ENCODE data around the gene AMFR. TPM values are rescaled to one million over a fixed set of nuclear protein-coding genes. Genes with fewer than 3 reads are reported as not detected.

AMFR gene
- total RNA-seq, 2 donors from 2014 or later: 87.7 to 130 TPM

DNA sequence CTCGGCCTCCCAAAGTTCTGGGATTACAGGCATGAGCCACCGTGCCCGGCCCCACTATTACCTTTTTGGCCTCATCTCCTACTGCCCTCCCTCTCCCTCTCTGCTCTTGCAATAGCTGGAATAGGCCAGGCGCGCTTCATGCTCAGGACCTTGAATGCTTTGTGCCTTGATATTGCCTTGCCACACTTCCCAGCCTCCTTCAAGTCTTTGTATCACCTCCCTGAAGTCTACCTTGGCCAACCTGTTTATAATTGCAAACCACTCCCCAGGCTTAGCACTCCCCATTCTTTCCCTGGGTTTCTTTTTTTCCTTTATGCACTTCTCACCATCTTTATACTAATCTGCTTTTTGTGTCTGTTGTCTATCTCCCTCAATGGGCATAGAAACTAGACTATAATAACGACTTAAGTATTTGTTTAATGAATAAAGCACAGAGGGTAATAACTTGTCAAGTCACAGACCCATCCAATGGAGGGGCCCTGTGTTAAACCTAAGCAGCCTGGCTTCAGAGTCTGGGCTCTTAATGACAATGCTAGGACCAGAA lies 32.7 kb upstream of the AMFR start:
- peaks cover 2% of the 10 kb centered on the region for H3K4me1 ChIP-seq
- H3K27me3 ChIP-seq: no peaks in the 10 kb centered on the region
- no peak overlapping the region for H3K27ac ChIP-seq
- DNase-seq: no peak
- no peak overlapping the region for H3K4me3 ChIP-seq
- H3K36me3 ChIP-seq (replicated peaks in 1 of 2; ENCODE audit: insufficient read depth in 1 of 2, low read depth in 2 of 2): peaks cover 0 to 8% of the 10 kb centered on the region in 2 donors
- H3K9me3 ChIP-seq: no peaks in the 10 kb centered on the region
- ATAC-seq: no peak
- 87 to 88% methylated on average over 6 of the region's 6 CpGs for WGBS, 2 donors
- TF ChIP-seq, protein P1, sequence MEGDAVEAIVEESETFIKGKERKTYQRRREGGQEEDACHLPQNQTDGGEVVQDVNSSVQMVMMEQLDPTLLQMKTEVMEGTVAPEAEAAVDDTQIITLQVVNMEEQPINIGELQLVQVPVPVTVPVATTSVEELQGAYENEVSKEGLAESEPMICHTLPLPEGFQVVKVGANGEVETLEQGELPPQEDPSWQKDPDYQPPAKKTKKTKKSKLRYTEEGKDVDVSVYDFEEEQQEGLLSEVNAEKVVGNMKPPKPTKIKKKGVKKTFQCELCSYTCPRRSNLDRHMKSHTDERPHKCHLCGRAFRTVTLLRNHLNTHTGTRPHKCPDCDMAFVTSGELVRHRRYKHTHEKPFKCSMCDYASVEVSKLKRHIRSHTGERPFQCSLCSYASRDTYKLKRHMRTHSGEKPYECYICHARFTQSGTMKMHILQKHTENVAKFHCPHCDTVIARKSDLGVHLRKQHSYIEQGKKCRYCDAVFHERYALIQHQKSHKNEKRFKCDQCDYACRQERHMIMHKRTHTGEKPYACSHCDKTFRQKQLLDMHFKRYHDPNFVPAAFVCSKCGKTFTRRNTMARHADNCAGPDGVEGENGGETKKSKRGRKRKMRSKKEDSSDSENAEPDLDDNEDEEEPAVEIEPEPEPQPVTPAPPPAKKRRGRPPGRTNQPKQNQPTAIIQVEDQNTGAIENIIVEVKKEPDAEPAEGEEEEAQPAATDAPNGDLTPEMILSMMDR (IDR thresholded peaks at IDR 0.05): no peak
- TF ChIP-seq POLR2A (IDR thresholded peaks at IDR 0.05): no peak
- intact Hi-C loops (cut with DNase I): no loop called here

DNA sequence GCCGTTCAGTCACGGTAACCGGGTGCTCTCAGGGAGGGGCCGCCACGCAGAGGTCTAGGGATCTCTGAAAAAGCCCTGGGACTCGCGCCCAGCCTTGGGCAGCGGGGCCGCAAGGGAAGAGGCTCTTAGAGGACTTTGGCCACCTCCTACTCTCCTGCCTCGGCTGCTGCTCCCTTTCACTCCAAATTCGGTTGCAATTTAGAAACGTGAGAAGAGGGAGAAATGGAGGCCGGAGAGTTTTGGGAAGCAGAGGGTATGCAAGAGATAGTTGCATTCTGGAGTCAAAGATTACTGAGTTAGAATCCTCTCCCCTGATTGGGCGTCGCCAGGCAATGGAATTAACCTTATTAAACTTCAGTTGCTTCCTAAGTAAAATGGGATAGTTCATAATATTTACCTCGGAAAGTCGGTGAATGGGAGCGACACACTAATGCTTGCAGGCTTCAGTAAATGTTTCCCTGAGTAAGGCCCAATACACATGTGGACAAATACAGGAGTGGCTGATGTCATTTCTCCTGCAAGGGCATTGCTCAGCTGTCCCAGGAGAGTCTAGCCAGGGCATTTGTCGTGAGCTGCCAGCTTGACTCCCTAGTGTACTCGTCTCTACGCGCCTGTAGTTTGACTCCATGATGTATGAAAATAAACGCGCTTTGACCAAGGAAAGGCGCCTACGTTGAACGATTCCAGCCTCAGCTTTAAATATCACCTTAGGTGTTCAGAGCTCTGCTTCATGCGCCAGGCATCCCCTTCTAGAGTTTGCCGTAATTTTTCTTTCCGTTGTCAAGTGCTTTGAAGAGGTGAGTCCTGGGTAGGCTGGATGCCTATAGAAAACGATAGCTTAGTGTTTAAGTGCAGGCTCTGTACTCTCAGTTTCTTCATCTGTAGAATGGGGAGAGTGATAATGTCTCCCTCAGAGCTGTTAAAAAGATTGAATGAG lies 26.7 kb upstream of the AMFR start:
- H3K27ac ChIP-seq: peak overlapping the region; percentile 57 to 87 (median 82)
- peak; percentile 53 to 69 (median 64) for DNase-seq

DNA sequence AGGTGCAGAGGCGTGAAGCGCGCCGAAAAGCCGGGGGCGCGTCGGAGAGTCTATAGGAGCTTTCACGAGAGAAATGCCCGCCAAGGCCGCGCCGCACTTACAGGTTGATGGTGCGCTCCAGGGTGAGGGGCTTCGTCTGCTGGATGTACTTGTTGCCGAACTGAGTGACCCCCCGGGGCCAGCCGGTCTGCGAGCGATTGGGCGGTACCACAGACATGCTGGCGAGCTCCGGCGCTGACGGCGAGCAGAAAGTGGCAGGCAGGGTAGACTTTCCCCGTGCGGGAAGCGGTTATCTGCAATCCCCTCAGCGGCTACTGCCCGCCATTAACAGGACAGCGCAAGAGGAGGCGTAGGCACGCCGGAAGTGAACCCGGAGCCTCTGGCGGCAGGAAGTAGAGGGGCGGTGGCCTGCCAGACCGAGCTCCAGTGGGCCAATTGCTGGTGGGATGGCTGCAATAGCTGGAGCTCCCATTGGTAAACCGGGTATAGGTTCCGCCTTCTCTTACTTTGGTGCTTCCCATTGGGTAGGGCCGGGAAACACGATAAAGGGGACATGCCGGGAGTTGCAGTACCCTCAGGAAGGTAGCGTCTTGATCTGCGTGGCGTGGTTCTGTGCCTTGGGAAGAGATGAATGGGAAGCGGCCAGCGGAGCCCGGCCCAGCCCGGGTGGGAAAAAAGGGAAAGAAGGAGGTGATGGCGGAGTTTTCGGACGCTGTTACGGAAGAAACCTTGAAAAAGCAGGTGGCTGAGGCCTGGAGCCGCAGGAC lies 25.8 kb upstream of the AMFR start, which contains the start of the genes NUDT21 and OGFOD1:
TSS of gene NUDT21 (minus strand) at position 347 of the 767 bp plus-strand sequence. CDS start at position 217, 130 bp downstream.
TSS of gene OGFOD1 (plus strand) at position 569 of the 767 bp plus-strand sequence. CDS start at position 628, 59 bp downstream.
- DNase-seq (peak; percentile 93 to 98 (median 95)), ATAC-seq (peak; percentile 99)
- Histone ChIP-seq H3K27ac (peak within 1 kb of the TSS; percentile 57 to 87 (median 82)), H3K9me3 (no peaks in the 10 kb centered on the region), H3K4me1 (peaks cover 44% of the 10 kb centered on the region), H3K36me3 (replicated peaks in 1 of 2; ENCODE audit: insufficient read depth in 1 of 2, low read depth in 2 of 2) (peaks cover 0 to 5% of the 10 kb centered on the region in 2 donors), H3K27me3 (no peaks in the 10 kb centered on the region), H3K4me3 (peak within 1 kb of the TSS; percentile 87 to 94)
- TF ChIP-seq, protein P1 (IDR thresholded peaks at IDR 0.05): peak in 3 of 7 experiments; percentile 13 to 25 (median 15)
- TF ChIP-seq POLR2A (IDR thresholded peaks at IDR 0.05): peak; percentile 42 to 80 (median 79)
- 0% methylated on average over 36 to 56 of the region's 56 CpGs for WGBS, 2 donors
- intact Hi-C loops (cut with DNase I): no loop called here

More for the DNA sequence above, 26.7 kb upstream of the AMFR start:
- no peaks in the 10 kb centered on the region for H3K27me3 ChIP-seq
- peak; percentile 58 for ATAC-seq
- TF ChIP-seq POLR2A (IDR thresholded peaks at IDR 0.05): no peak
- TF ChIP-seq, protein P1 (IDR thresholded peaks at IDR 0.05): no peak
- H3K9me3 ChIP-seq: no peaks in the 10 kb centered on the region
- 3 to 5% methylated on average over 22 to 31 of the region's 31 CpGs for WGBS, 2 donors
- H3K4me3 ChIP-seq: peak overlapping the region; percentile 87 to 94
- intact Hi-C loops (cut with DNase I): no loop called here
- H3K4me1 ChIP-seq: peaks cover 44% of the 10 kb centered on the region
- peaks cover 0 to 8% of the 10 kb centered on the region in 2 donors for H3K36me3 ChIP-seq (replicated peaks in 1 of 2; ENCODE audit: insufficient read depth in 1 of 2, low read depth in 2 of 2)

DNA sequence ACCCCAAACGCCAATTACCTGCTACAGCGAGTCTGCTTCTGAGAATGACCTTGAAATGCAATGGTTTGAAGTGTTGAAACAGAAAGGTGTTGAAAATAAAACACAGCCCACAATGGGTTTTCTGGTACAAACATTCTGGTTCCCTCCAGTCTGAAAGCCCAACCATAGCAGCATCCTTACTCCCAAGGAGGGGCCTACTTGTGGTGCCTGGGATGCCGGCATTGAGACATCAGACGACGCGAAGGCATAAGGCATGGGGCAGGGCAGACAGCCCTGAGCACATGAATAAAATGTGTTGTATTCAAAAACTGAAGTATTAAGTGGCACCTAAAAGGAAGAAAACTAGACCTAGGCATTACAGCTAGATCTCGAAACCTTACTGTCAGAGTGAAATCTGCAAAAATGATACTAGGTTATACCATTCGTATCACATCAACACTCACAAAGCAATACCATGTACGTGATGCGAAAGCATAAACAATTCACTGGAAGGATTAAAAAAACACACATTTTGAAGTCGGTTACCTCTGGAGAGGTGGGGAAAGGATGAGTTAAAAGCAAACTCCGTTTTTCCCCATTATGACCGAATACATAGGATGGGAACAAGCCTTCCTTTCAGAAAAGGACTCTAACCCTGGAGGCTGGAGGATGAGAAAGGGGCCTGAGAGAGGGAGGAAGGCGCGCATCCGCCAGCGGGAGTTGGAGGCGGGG lies 25.1 kb upstream of the AMFR start:
- DNase-seq: no peak
- peaks cover 44% of the 10 kb centered on the region for H3K4me1 ChIP-seq
- peak overlapping the region; percentile 87 to 94 for H3K4me3 ChIP-seq
- H3K27ac ChIP-seq: peak overlapping the region; percentile 57 to 87 (median 82)
- H3K36me3 ChIP-seq (replicated peaks in 1 of 2; ENCODE audit: insufficient read depth in 1 of 2, low read depth in 2 of 2): peaks cover 0 to 3% of the 10 kb centered on the region in 2 donors
- TF ChIP-seq POLR2A (IDR thresholded peaks at IDR 0.05): no peak
- WGBS, 2 donors: 6 to 13% methylated on average over 18 of the region's 18 CpGs
- no peak for ATAC-seq
- no peaks in the 10 kb centered on the region for H3K9me3 ChIP-seq
- intact Hi-C loops (cut with DNase I): no loop called here
- H3K27me3 ChIP-seq: no peaks in the 10 kb centered on the region
